HEK293 (cell line): ENCODE results near the gene BRF1.

Experiments used
- CTCF ChIA-PET: fragments of 350-600 bp; formaldehyde crosslinking; extraction: SDS; loops from one replicate; lab custom pipeline; 2021; ENCODE audit warnings: antibody characterized with exemption; lab: Yijun Ruan, JAX
- POLR2A ChIA-PET: fragments of 300-600 bp; formaldehyde crosslinking; extraction: SDS; loops from one replicate; lab custom pipeline; 2020; ENCODE audit warnings: antibody characterized with exemption, inconsistent platforms; lab: Yijun Ruan, JAX
- H3K27ac ChIP-seq: fragments of 200-500 bp; sonication (Bioruptor generic); 2 replicates; pipeline ENCODE4 v1.5.1; 2014; ENCODE audit warnings: low read depth, low read length, control low read depth, inconsistent platforms; ENCODE audit errors: extremely low read depth
- H3K36me3 ChIP-seq, 2 experiments: fragments of 200-500 bp in 1 of 2; sonication (Bioruptor generic) in 1 of 2; 1 replicate in 1 of 2; 2 replicates in 1 of 2; pipeline ENCODE4 v1.5.1; 2014 to 2017; ENCODE audit warnings: inconsistent platforms in 2 of 2, low read length in 2 of 2; ENCODE audit not compliant: control insufficient read depth in 2 of 2, insufficient read depth in 1 of 2
- H3K4me1 ChIP-seq: fragments of 200-500 bp; sonication (Bioruptor generic); 2 replicates; pipeline ENCODE4 v1.5.1; 2014; ENCODE audit warnings: mild to moderate bottlenecking, low read length, inconsistent platforms; ENCODE audit not compliant: control insufficient read depth, insufficient read depth
- H3K4me3 ChIP-seq: 2 replicates; pipeline ENCODE4 v1.5.1; 2011; ENCODE audit warnings: low read depth, mild to moderate bottlenecking, control low read depth, low read length, moderate library complexity
- H3K9me3 ChIP-seq: fragments of 200-500 bp; sonication (Bioruptor generic); 2 replicates; pipeline ENCODE4 v1.5.1; 2014; ENCODE audit warnings: low read depth, low read length, inconsistent platforms; ENCODE audit not compliant: control insufficient read depth, insufficient read depth
- EGR2 ChIP-seq: fragments of 450-650 bp; formaldehyde crosslinking; IDR thresholded peaks from 2 replicates; pipeline ENCODE4 v1.5.1; 2016; ENCODE audit warnings: low read depth, missing biosample characterization, missing genetic modification characterization
- KLF1 ChIP-seq: fragments of 450-650 bp; formaldehyde crosslinking; IDR thresholded peaks from 2 replicates; pipeline ENCODE4 v1.5.1; 2016; ENCODE audit warnings: missing biosample characterization, missing genetic modification characterization
- KLF10 ChIP-seq: fragments of 450-650 bp; IDR thresholded peaks from 2 replicates; pipeline ENCODE4 v1.5.1; 2018; ENCODE audit warnings: missing biosample characterization, mild to moderate bottlenecking, missing genetic modification characterization
- KLF8 ChIP-seq: fragments of 450-650 bp; formaldehyde crosslinking; IDR thresholded peaks from 2 replicates; pipeline ENCODE4 v1.5.1; 2016; ENCODE audit warnings: missing biosample characterization, missing genetic modification characterization
- KLF9 ChIP-seq: fragments of 450-650 bp; formaldehyde crosslinking; IDR thresholded peaks from 2 replicates; pipeline ENCODE4 v1.5.1; 2016; ENCODE audit warnings: missing biosample characterization, missing genetic modification characterization, low read depth
- RBAK ChIP-seq: fragments of 450-650 bp; formaldehyde crosslinking; IDR thresholded peaks from 2 replicates; pipeline ENCODE4 v1.5.1; 2016; ENCODE audit warnings: missing biosample characterization, missing genetic modification characterization
- SCRT1 ChIP-seq: fragments of 450-650 bp; formaldehyde crosslinking; IDR thresholded peaks from 2 replicates; pipeline ENCODE4 v1.5.1; 2016; ENCODE audit warnings: missing biosample characterization, missing genetic modification characterization, borderline replicate concordance
- WT1 ChIP-seq: fragments of 450-650 bp; formaldehyde crosslinking; IDR thresholded peaks from 2 replicates; pipeline ENCODE4 v1.5.1; 2016; ENCODE audit warnings: missing biosample characterization, missing genetic modification characterization
- ZBTB7A ChIP-seq: fragments of 450-650 bp; formaldehyde crosslinking; IDR thresholded peaks from 2 replicates; pipeline ENCODE4 v1.5.1; 2016; ENCODE audit warnings: low read depth, missing biosample characterization, missing genetic modification characterization
- ZBTB8A ChIP-seq: fragments of 450-650 bp; formaldehyde crosslinking; IDR thresholded peaks from 2 replicates; pipeline ENCODE4 v1.5.1; 2016; ENCODE audit warnings: missing biosample characterization, missing genetic modification characterization
- ZEB2 ChIP-seq: fragments of 450-650 bp; formaldehyde crosslinking; IDR thresholded peaks from 2 replicates; pipeline ENCODE4 v1.5.1; 2016; ENCODE audit warnings: missing biosample characterization, missing genetic modification characterization
- ZFHX2 ChIP-seq: fragments of 450-650 bp; formaldehyde crosslinking; conservative IDR thresholded peaks from 2 replicates; pipeline ENCODE4 v1.5.1; 2016; ENCODE audit warnings: missing biosample characterization, missing genetic modification characterization
- ZIC2 ChIP-seq: fragments of 450-650 bp; formaldehyde crosslinking; IDR thresholded peaks from 2 replicates; pipeline ENCODE4 v1.5.1; 2016; ENCODE audit warnings: missing biosample characterization, missing genetic modification characterization
- ZNF133 ChIP-seq: fragments of 450-650 bp; formaldehyde crosslinking; IDR thresholded peaks from 2 replicates; pipeline ENCODE4 v1.5.1; 2016; ENCODE audit warnings: missing biosample characterization, missing genetic modification characterization
- ZNF335 ChIP-seq: fragments of 450-650 bp; formaldehyde crosslinking; conservative IDR thresholded peaks from 2 replicates; pipeline ENCODE4 v1.5.1; 2016; ENCODE audit warnings: missing biosample characterization, missing genetic modification characterization
- ZNF426 ChIP-seq: fragments of 450-650 bp; formaldehyde crosslinking; IDR thresholded peaks from 2 replicates; pipeline ENCODE4 v1.5.1; 2017; ENCODE audit warnings: missing biosample characterization, missing genetic modification characterization, mild to moderate bottlenecking, inconsistent platforms, moderate library complexity
- ZNF473 ChIP-seq: fragments of 450-650 bp; formaldehyde crosslinking; IDR thresholded peaks from 2 replicates; pipeline ENCODE4 v1.5.1; 2017; ENCODE audit warnings: missing biosample characterization, missing genetic modification characterization
- ZNF501 ChIP-seq: fragments of 450-650 bp; formaldehyde crosslinking; IDR thresholded peaks from 2 replicates; pipeline ENCODE4 v1.5.1; 2016; ENCODE audit warnings: missing biosample characterization, missing genetic modification characterization
- ZNF530 ChIP-seq: fragments of 450-650 bp; formaldehyde crosslinking; IDR thresholded peaks from 2 replicates; pipeline ENCODE4 v1.5.1; 2016; ENCODE audit warnings: low read depth, missing biosample characterization, missing genetic modification characterization
- ZNF561 ChIP-seq: fragments of 450-650 bp; IDR thresholded peaks from 2 replicates; pipeline ENCODE4 v1.5.1; 2018; ENCODE audit warnings: missing biosample characterization, missing genetic modification characterization, borderline replicate concordance
- ZNF600 ChIP-seq: fragments of 450-650 bp; formaldehyde crosslinking; IDR thresholded peaks from 2 replicates; pipeline ENCODE4 v1.5.1; 2016; ENCODE audit warnings: missing biosample characterization, missing genetic modification characterization
- ZNF610 ChIP-seq: fragments of 450-650 bp; formaldehyde crosslinking; IDR thresholded peaks from 2 replicates; pipeline ENCODE4 v1.5.1; 2016; ENCODE audit warnings: missing biosample characterization, missing genetic modification characterization, borderline replicate concordance
- ZNF660 ChIP-seq: fragments of 450-650 bp; IDR thresholded peaks from 2 replicates; pipeline ENCODE4 v1.5.1; 2018; ENCODE audit warnings: missing biosample characterization, mild to moderate bottlenecking, missing genetic modification characterization
- ZXDB ChIP-seq: fragments of 450-650 bp; formaldehyde crosslinking; IDR thresholded peaks from 2 replicates; pipeline ENCODE4 v1.5.1; 2016; ENCODE audit warnings: missing biosample characterization, missing genetic modification characterization
- TF ChIP-seq, protein P1 (sequence below): fragments of 450-650 bp; formaldehyde crosslinking; IDR thresholded peaks from 2 replicates; pipeline ENCODE4 v1.5.1; 2016; ENCODE audit warnings: missing biosample characterization, missing genetic modification characterization
- TF ChIP-seq, protein P2 (sequence below): fragments of 450-650 bp; formaldehyde crosslinking; IDR thresholded peaks from 2 replicates; pipeline ENCODE4 v1.5.1; 2016; ENCODE audit warnings: missing biosample characterization, missing genetic modification characterization
- TF ChIP-seq, protein P3 (sequence below): fragments of 450-650 bp; formaldehyde crosslinking; optimal IDR thresholded peaks from 2 replicates; pipeline ENCODE3; 2016; ENCODE audit warnings: missing biosample characterization, mild to moderate bottlenecking, missing genetic modification characterization
- TF ChIP-seq, protein P4 (sequence below): fragments of 450-650 bp; formaldehyde crosslinking; IDR thresholded peaks from 2 replicates; pipeline ENCODE4 v1.5.1; 2017; ENCODE audit warnings: missing biosample characterization, missing genetic modification characterization
- TF ChIP-seq, protein P5 (sequence below): fragments of 450-650 bp; formaldehyde crosslinking; IDR thresholded peaks from 2 replicates; pipeline ENCODE4 v1.5.1; 2016; ENCODE audit warnings: missing biosample characterization, missing genetic modification characterization

BRF1 gene

DNA sequence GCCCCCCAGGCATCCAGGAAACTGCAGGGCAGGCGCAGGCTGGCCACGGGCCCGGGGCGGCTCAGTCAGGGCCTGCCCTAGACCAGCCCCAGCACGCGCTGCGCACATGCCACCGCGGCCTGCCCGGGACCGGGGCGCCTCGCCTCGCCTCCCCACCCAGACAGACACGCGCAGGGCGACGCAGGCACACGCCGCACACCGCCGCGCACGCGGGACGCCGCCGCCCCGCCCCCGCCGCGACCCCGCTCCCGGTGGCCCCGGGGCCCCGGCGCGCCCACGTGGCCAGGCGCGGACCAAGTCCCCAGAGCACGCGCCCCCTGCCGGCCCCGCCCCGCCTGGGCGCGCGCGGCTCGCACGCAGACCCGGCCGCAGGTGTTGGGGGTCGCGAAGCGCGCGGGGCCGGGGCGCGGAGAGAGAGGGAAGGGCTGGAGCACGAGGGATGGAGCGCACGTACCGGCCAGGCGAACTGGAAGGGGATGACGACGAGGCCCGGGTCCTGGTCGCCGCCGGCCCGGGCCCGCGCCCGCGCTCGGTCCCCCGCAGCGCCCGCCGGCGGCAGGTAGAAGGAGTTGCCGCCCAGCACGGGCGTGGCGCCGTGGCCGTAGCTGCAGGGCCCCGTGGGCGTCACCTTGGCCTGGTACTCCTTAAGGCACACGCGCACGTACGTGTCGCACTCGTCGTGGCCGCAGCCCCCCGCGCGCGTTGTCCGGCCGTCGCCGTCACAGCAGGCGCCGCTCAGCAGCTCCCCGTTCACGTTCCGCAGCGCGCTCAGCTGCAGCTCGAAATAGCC is 133.3 kb downstream of the BRF1 start:
- Histone ChIP-seq H3K9me3 (no peaks in the 10 kb centered on the region), H3K4me1 (peaks cover 8% of the 10 kb centered on the region; the same call in 1 of the 2 replicates), H3K27ac (peak overlapping the region; percentile 56; the same call in 1 of the 2 replicates), H3K36me3 (peaks cover 0 to 4% of the 10 kb centered on the region in 2 experiments; a peak in 1 of 3 replicates), H3K4me3 (peak overlapping the region; percentile 52)
- ChIA-PET CTCF (interaction anchor here (0.7 to 3.7 kb wide), 4 partner anchors 8 to 80 kb away, joined by 3 to 18 read pairs (median 4); partner anchors contain the start of gene NUDT14), POLR2A (no interaction called here)
- TF ChIP-seq, protein P1, sequence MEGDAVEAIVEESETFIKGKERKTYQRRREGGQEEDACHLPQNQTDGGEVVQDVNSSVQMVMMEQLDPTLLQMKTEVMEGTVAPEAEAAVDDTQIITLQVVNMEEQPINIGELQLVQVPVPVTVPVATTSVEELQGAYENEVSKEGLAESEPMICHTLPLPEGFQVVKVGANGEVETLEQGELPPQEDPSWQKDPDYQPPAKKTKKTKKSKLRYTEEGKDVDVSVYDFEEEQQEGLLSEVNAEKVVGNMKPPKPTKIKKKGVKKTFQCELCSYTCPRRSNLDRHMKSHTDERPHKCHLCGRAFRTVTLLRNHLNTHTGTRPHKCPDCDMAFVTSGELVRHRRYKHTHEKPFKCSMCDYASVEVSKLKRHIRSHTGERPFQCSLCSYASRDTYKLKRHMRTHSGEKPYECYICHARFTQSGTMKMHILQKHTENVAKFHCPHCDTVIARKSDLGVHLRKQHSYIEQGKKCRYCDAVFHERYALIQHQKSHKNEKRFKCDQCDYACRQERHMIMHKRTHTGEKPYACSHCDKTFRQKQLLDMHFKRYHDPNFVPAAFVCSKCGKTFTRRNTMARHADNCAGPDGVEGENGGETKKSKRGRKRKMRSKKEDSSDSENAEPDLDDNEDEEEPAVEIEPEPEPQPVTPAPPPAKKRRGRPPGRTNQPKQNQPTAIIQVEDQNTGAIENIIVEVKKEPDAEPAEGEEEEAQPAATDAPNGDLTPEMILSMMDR (tag by site-specific recombination), result 0 out of 2 replicates have a peak, but pooled peaks have one; percentile 46
- no peak for TF ChIP-seq ZNF473 (tag by site-specific recombination)
- TF ChIP-seq ZBTB7A (tag by site-specific recombination), result 0 out of 2 replicates have a peak, but pooled peaks have one; percentile 34
- TF ChIP-seq ZXDB, result 0 out of 2 replicates have a peak, but pooled peaks have one; percentile 23
- TF ChIP-seq ZNF335, result peak; percentile 51
- TF ChIP-seq RBAK (tag by site-specific recombination), result no peak
- TF ChIP-seq KLF10, result peak; percentile 40; the same call in 1 of the 2 replicates
- peak; percentile 80 for TF ChIP-seq ZFHX2 (tag by site-specific recombination)
- no peak for TF ChIP-seq ZNF501
- peak; percentile 85 for TF ChIP-seq ZBTB8A (tag by site-specific recombination)
- TF ChIP-seq, protein P2, sequence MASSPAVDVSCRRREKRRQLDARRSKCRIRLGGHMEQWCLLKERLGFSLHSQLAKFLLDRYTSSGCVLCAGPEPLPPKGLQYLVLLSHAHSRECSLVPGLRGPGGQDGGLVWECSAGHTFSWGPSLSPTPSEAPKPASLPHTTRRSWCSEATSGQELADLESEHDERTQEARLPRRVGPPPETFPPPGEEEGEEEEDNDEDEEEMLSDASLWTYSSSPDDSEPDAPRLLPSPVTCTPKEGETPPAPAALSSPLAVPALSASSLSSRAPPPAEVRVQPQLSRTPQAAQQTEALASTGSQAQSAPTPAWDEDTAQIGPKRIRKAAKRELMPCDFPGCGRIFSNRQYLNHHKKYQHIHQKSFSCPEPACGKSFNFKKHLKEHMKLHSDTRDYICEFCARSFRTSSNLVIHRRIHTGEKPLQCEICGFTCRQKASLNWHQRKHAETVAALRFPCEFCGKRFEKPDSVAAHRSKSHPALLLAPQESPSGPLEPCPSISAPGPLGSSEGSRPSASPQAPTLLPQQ (tag by site-specific recombination), result 0 out of 2 replicates have a peak, but pooled peaks have one; percentile 35
- peak; percentile 91 for TF ChIP-seq KLF1 (tag by site-specific recombination)
- TF ChIP-seq ZNF426 (tag by site-specific recombination), result no peak
- TF ChIP-seq WT1 (tag by site-specific recombination), result peak; percentile 13; the same call in 1 of the 2 replicates
- TF ChIP-seq ZIC2 (tag by site-specific recombination), result peak; percentile 77
- TF ChIP-seq KLF9 (tag by site-specific recombination), result peak; percentile 71
- no peak for TF ChIP-seq ZNF610 (tag by site-specific recombination)
- TF ChIP-seq, protein P3, sequence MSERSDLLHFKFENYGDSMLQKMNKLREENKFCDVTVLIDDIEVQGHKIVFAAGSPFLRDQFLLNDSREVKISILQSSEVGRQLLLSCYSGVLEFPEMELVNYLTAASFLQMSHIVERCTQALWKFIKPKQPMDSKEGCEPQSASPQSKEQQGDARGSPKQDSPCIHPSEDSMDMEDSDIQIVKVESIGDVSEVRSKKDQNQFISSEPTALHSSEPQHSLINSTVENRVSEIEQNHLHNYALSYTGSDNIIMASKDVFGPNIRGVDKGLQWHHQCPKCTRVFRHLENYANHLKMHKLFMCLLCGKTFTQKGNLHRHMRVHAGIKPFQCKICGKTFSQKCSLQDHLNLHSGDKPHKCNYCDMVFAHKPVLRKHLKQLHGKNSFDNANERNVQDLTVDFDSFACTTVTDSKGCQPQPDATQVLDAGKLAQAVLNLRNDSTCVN, result peak; percentile 86
- TF ChIP-seq ZNF530 (tag by site-specific recombination), result no peak
- TF ChIP-seq KLF8, result peak; percentile 80; the same call in 1 of the 2 replicates
- TF ChIP-seq, protein P4, sequence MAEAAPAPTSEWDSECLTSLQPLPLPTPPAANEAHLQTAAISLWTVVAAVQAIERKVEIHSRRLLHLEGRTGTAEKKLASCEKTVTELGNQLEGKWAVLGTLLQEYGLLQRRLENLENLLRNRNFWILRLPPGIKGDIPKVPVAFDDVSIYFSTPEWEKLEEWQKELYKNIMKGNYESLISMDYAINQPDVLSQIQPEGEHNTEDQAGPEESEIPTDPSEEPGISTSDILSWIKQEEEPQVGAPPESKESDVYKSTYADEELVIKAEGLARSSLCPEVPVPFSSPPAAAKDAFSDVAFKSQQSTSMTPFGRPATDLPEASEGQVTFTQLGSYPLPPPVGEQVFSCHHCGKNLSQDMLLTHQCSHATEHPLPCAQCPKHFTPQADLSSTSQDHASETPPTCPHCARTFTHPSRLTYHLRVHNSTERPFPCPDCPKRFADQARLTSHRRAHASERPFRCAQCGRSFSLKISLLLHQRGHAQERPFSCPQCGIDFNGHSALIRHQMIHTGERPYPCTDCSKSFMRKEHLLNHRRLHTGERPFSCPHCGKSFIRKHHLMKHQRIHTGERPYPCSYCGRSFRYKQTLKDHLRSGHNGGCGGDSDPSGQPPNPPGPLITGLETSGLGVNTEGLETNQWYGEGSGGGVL (tag by site-specific recombination), result peak; percentile 41; the same call in 1 of the 2 replicates
- TF ChIP-seq ZEB2 (tag by site-specific recombination), result peak; percentile 76
- TF ChIP-seq ZNF561 (tag by site-specific recombination), result peak; percentile 59; the same call in 1 of the 2 replicates
- 0 out of 2 replicates have a peak, but pooled peaks have one; percentile 23 for TF ChIP-seq ZNF600
- TF ChIP-seq, protein P5, sequence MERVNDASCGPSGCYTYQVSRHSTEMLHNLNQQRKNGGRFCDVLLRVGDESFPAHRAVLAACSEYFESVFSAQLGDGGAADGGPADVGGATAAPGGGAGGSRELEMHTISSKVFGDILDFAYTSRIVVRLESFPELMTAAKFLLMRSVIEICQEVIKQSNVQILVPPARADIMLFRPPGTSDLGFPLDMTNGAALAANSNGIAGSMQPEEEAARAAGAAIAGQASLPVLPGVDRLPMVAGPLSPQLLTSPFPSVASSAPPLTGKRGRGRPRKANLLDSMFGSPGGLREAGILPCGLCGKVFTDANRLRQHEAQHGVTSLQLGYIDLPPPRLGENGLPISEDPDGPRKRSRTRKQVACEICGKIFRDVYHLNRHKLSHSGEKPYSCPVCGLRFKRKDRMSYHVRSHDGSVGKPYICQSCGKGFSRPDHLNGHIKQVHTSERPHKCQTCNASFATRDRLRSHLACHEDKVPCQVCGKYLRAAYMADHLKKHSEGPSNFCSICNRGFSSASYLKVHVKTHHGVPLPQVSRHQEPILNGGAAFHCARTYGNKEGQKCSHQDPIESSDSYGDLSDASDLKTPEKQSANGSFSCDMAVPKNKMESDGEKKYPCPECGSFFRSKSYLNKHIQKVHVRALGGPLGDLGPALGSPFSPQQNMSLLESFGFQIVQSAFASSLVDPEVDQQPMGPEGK, result peak; percentile 53
- TF ChIP-seq ZNF660 (tag by site-specific recombination), result no peak
- TF ChIP-seq ZNF133 (tag by site-specific recombination), result no peak
- peak; percentile 34; the same call in 1 of the 2 replicates for TF ChIP-seq EGR2 (tag by site-specific recombination)
- TF ChIP-seq SCRT1 (tag by site-specific recombination), result no peak
